ENCODE data around the gene SRPK1. TPM values are rescaled to one million over a fixed set of nuclear protein-coding genes. Genes with fewer than 3 reads are reported as not detected.

Gene SRPK1
- total and polyA plus RNA-seq, 2 of the 8 experiments (the other 6 are each of a cell fraction or from before 2014, with no cell fraction given), result 25.7 to 116 TPM

- Histone ChIP-seq H2BK5ac (ENCODE audit: low read depth, low read length) (no peak overlapping the region), H2BK20ac (ENCODE audit: low read length) (no peak overlapping the region), H2BK120ac (replicated peaks; ENCODE audit: low read depth, low read length) (no peak overlapping the region), H2BK12ac (ENCODE audit: low read depth, low read length) (no peak overlapping the region), H3K27ac (ENCODE audit: low read depth, low read length) (no peak overlapping the region), H3K79me1 (ENCODE audit: low read depth, low read length) (no peaks in the 10 kb centered on the region; the same call in 1 of the 2 replicates), H4K5ac (ENCODE audit: insufficient read length, low read depth, low read length) (no peak overlapping the region), H4K8ac (ENCODE audit: extremely low read depth, insufficient read depth, low read length) (no peak overlapping the region), H4K91ac (replicated peaks; ENCODE audit: insufficient read length, low read length) (no peak overlapping the region), H3K23ac (ENCODE audit: insufficient read length) (no peak overlapping the region), H2AK5ac (ENCODE audit: low read depth, low read length) (no peak overlapping the region), H4K20me1 (replicated peaks in 1 of 2; ENCODE audit: control insufficient read depth in 1 of 2, insufficient read depth in 2 of 2, low read length in 2 of 2) (no peaks in the 10 kb centered on the region), H3K9ac (replicated peaks in 1 of 4; ENCODE audit: extremely low read depth in 1 of 4, low read depth in 3 of 4, low read length in 3 of 4) (no peak overlapping the region), H3K14ac (ENCODE audit: insufficient read length) (no peak overlapping the region), H3K4me3 (ENCODE audit: extremely low read depth in 1 of 4, insufficient read depth in 2 of 4, low read depth in 3 of 4, low read length in 4 of 4) (no peak overlapping the region), H3K23me2 (ENCODE audit: low read depth, low read length) (no peaks in the 10 kb centered on the region), H3K56ac (replicated peaks; ENCODE audit: insufficient read length, low read depth, low read length) (no peak overlapping the region), H3K18ac (ENCODE audit: extremely low read depth, low read length) (no peak overlapping the region), H2BK15ac (ENCODE audit: low read length) (no peak overlapping the region), H3K4me1 (replicated peaks in 1 of 4; ENCODE audit: control insufficient read depth in 3 of 4, insufficient read depth in 4 of 4, low read length in 3 of 4) (peaks cover 0 to 3% (median 0%) of the 10 kb centered on the region in 4 experiments; a peak in 1 of 7 replicates), H3K4ac (replicated peaks; ENCODE audit: insufficient read length, low read depth, low read length) (no peak overlapping the region), H3K36me3 (ENCODE audit: control insufficient read depth in 2 of 4, insufficient read depth in 4 of 4, low read length in 3 of 4) (peaks cover 3 to 69% (median 28%) of the 10 kb centered on the region in 4 experiments), H3K9me3 (ENCODE audit: insufficient read depth in 2 of 2, low read depth in 1 of 2, low read length in 1 of 2) (no peaks in the 10 kb centered on the region), H3K27me3 (replicated peaks in 1 of 4; ENCODE audit: control insufficient read depth in 3 of 4, extremely low read depth in 1 of 4, insufficient read depth in 3 of 4, low read length in 3 of 4) (no peaks in the 10 kb centered on the region), H2AFZ (ENCODE audit: low read length) (no peak overlapping the region), H3K79me2 (ENCODE audit: control insufficient read depth in 1 of 2, insufficient read depth in 2 of 2, low read length in 2 of 2) (no peaks in the 10 kb centered on the region), H3K4me2 (ENCODE audit: insufficient read depth in 1 of 2, low read depth in 2 of 2, low read length in 2 of 2) (no peak overlapping the region)
- ChIA-PET POLR2A (ENCODE audit: partially characterized antibody) (interaction anchor here (0.7 kb wide), 2 partner anchors 55 to 63 kb away, joined by 3 to 4 read pairs; no protein-coding TSS in a partner anchor), CTCF (ENCODE audit: partially characterized antibody) (no interaction called here)
- WGBS, 2 experiments (ENCODE audit: extremely low coverage in 1 of 2, insufficient coverage in 1 of 2, insufficient read length in 1 of 2, insufficient replicate concordance in 2 of 2, low coverage in 1 of 2, low lambda C conversion rate in 2 of 2, missing lambda C conversion rate in 1 of 2), result 89% methylated on average over 3 of the region's 3 CpGs; no CpG with 5 or more reads in 1 of the 2 experiments
- DNase-seq (ENCODE audit: low read depth in 1 of 2, low spot score in 2 of 2) (no peak), FAIRE-seq (no peak)
- TF ChIP-seq SP1 (IDR thresholded peaks at IDR 0.05; ENCODE audit: low read depth, low read length) (no peak), NRF1 (IDR thresholded peaks at IDR 0.05; ENCODE audit: low read depth, low read length) (no peak), CTBP2 (IDR thresholded peaks at IDR 0.05; ENCODE audit: borderline replicate concordance, insufficient read depth, insufficient read length, low read length) (no peak), HDAC6 (IDR thresholded peaks at IDR 0.05; ENCODE audit: low read depth, low read length) (no peak), GABPA (IDR thresholded peaks at IDR 0.05; ENCODE audit: borderline replicate concordance, insufficient read depth, low read length) (no peak), SP2 (IDR thresholded peaks at IDR 0.05; ENCODE audit: low read length) (no peak), SUZ12 (IDR thresholded peaks at IDR 0.05; ENCODE audit: low read length) (no peak), RAD21 (IDR thresholded peaks at IDR 0.05 in 1 of 2, conservative IDR thresholded peaks at IDR 0.05 in 1 of 2; ENCODE audit: low read depth in 2 of 2, low read length in 2 of 2) (no peak), USF2 (IDR thresholded peaks at IDR 0.05; ENCODE audit: low read length) (no peak), CBX5 (IDR thresholded peaks at IDR 0.05; ENCODE audit: low read depth, low read length) (no peak), RFX5 (IDR thresholded peaks at IDR 0.05; ENCODE audit: borderline replicate concordance, low read depth, low read length) (no peak), ZNF274 (IDR thresholded peaks at IDR 0.05; ENCODE audit: borderline replicate concordance, extremely low read depth, low read length) (no peak)
Observed at GRCh38 chr6:35842381-35842780, 78.5 kb downstream of the SRPK1 start.
